Middle frontal gyrus (tissue), 1 donor: ENCODE results near the gene KIF6.

ENCODE experiments used
- DNase-seq: peaks from one replicate; pipeline ENCODE4 v3.0.0-alpha.2; 2015; ENCODE audit warnings: low spot score; ENCODE audit errors: extremely low spot score

The KIF6 gene

GRCh38 chr6:39421383-39422225 lies 303.6 kb downstream of the KIF6 start:
- DNase-seq: no peak

DNA sequence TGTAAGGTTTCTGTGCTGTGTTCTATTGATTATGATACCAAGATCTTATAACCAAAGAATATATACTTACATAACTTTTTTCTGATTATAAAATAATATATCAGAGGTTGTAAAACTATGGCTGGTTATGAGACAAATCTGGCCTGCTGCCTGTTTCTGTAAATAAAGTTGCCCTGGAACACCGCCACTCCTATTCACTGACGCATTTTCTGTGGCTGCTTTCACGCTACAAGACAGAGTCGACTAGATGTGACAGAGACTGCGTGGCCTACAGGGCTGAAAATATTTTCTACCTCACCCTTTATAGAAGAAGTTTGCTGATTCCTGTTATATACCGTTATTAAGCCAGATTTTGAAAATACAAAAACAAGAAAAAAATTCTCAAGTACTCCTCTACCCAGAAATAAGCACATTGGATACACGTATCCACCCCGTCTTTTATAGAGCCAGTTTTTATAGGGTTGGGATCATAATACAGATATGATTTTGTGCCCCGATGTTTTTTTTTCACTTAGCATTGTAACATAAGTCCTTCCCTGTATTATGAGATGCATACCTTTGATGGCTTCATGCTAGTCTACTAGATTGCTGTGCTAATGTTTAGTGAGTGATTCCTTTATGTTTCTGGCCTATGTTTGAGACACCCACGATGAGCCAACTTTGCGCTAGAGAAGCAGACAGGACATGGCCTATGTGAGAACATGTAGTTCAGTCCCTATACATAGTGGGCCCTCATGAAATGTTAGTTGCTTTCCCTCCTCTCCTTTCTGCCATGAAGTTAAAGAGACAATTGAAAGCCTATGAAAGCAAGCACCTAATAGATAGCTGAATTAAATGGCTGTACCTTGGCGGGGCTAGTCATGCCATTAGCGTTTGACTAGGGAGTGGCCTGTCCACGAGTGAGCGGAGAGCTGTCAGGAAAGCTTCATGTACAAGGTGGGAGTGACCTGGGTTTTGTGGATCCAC lies 304.6 kb downstream of the KIF6 start:
- DNase-seq: no peak

GRCh38 chr6:39419607-39420006 lies 305.6 kb downstream of the KIF6 start:
- no peak for DNase-seq

DNA sequence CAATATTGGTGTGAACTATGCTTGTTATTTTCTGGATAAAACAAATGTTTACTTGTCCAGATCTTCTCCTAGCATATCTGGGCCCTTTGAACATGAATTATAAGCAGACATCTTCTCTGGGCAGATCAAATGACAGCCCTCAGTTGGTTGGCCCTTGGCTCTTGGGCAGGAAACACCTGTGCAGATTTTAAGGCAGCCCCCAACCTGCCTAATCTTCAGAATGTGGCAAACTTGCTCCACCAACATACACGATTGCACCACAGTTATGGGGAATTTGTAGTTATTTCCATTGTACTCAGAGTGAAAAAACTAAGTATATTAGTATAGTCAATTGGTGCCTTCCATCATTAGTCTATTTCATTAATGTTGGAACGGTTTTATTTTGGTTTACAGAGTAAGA lies 307.8 kb downstream of the KIF6 start:
- no peak for DNase-seq

DNA sequence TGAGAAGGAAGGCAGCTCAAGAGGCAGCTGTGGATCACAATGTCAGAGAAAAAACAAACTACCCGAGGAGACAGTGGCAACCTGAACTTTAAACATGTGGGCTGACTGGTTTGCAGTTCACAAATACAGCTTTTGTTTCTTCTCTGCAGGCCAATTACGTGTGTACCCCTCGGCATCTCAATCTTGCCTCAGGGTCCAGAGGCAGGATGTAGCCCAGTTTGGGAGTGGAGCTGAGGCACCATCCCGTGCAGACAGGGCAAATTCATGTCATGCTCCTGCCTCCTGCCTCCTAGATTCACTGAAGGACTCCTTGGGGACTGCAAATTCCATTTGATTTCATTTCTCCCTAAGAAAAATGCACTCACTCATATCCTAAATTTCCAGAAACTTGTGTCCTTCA lies 308.5 kb downstream of the KIF6 start:
- DNase-seq: no peak

GRCh38 chr6:39416026-39416425 lies 309.2 kb downstream of the KIF6 start:
- no peak for DNase-seq

- no peak for DNase-seq
Observed at GRCh38 chr6:39415482-39415881, 309.7 kb downstream of the KIF6 start.

GRCh38 chr6:39411465-39411864 lies 313.7 kb downstream of the KIF6 start:
- DNase-seq: no peak

DNA sequence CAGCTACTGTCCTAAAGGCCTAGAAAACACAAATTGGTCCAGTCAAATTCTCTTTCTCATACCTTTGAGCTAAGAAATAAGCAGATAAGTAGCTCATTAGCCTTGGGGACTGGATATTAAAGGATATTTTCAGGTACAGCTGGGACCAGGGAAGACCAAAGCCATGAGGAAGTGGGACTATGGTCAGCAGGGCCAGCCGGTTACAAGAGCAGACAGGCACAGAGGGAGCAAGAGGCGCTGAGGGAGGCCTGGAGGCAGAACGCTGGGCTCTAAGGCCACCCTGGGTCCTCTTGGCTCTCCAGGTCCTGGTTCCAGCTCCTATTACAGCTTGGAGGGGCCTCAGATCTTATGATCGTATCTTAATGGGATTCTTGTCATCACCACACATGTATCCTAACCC lies 314.2 kb downstream of the KIF6 start:
- no peak for DNase-seq

- DNase-seq: no peak
Observed at GRCh38 chr6:39409889-39410288, 315.3 kb downstream of the KIF6 start.

DNA sequence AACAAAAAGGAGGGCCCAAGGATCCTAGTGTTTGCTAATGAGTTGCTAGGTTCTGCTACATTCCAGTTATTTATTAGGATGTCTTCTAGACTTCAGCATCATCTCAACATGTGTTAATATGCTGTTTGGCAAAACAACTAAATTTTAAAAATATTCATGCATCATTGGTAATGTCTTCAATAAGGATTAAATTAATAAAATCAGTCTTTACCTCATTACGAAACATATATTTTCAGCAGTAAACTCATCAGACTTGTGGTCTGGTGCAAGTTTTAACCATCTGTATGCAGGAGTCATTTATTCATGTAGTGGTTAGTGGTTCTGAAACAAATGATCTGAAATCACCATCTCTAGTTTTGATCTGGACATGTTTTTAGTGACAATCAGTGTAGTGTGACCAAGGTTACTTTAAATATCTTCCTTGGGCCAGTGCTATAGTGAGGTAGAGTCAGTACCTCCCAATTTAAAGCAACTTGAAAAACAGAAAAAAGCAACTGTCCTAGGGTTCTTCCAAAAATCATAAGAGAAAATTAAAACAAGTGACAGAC lies 317.7 kb downstream of the KIF6 start:
- DNase-seq: no peak

DNA sequence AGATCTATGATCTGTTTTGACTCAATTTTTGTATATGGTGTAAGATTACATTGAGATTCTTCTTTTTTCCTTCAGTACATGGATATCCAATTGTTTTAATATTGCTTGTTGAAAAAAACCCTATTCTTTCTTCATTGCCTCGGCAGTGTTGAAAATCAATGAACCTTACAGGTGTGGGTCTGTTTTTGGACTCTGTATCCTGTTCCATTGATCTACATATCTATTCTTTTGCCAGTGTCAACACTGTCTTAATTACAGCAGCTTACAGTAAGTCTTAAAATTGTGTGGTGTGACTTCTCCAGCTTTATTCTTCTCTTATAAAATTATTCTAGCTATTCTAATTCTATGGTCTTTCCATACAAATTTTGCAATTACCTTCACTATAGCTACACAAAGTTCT lies 320.9 kb downstream of the KIF6 start:
- no peak for DNase-seq

DNA sequence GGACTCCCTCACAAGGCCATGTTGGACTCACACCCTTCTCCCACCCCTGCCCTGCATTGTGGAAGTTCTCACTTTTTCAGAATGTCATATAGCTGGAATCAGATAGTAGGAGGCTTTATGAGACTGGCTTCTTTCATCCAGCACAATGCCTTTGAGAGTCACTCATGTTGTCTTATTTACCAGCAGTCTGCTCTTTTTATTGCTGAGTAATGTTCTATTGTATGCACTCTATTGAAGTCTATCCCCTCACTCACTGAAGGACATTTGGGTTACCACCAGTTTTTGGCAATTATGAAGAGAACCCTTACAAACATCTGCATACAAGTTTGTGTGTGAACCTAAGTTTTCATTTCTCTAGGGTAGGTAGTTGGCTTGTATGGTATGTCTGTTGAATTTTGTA lies 321.9 kb downstream of the KIF6 start:
- DNase-seq: no peak

GRCh38 chr6:39402239-39402751 lies 322.9 kb downstream of the KIF6 start:
- no peak for DNase-seq

DNA sequence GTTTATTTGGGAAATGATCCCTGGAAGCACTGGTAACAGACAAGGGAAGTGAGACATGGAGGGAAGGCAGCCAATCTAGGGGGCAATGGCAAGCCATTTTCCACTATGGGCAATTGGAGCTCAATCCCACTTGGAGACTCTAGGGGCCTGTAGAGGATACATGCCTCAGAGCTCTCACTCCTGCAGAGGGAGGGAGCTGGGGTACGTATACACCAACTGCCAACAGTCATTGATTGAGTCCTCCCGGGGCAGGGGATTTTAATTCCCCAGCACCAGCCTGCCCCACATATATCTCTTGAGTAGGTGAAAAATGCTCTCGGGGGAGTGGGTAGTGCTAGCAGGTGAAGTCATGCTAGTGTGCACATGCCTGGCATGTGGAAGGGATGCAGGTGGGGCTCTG lies 323.8 kb downstream of the KIF6 start:
- DNase-seq: no peak

DNA sequence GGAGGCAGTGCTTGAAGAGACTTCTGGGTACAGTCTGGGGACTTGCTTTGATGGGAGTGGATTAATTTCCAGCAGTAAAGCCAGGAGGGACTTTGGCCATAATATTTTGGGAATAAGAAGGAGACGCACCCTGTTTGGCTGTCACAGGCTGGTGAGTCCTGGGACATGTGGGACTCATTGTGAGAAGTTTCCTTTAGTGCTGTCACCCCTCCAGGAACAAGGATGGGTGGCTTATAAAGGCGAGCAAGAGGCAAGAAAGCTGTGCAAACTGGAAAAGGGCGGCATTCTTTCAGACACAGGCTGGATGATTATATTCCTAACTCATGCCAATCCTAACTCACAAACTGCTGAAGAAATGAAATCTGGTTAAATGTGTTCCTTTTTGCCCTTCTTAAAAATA lies 325.2 kb downstream of the KIF6 start:
- no peak for DNase-seq

- DNase-seq: no peak
Observed at GRCh38 chr6:39396854-39397253, 328.4 kb downstream of the KIF6 start.

GRCh38 chr6:39393075-39393474 lies 332.1 kb downstream of the KIF6 start:
- no peak for DNase-seq

GRCh38 chr6:39391182-39391581 lies 334.0 kb downstream of the KIF6 start:
- DNase-seq: no peak

DNA sequence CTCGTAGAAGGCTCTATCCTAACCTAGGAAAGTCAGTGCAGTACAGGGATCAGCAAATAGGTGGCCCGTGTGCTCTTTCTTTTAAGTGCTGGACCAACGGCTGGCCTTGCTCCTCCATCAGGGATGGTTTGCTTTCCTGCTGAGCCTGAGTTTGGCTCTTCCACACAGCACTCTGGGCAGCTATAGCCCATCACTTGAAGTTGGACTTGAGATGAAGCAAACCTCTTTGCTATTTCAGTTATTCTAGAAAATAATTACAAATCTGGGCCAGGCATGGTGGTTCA lies 335.8 kb downstream of the KIF6 start:
- no peak for DNase-seq

DNA sequence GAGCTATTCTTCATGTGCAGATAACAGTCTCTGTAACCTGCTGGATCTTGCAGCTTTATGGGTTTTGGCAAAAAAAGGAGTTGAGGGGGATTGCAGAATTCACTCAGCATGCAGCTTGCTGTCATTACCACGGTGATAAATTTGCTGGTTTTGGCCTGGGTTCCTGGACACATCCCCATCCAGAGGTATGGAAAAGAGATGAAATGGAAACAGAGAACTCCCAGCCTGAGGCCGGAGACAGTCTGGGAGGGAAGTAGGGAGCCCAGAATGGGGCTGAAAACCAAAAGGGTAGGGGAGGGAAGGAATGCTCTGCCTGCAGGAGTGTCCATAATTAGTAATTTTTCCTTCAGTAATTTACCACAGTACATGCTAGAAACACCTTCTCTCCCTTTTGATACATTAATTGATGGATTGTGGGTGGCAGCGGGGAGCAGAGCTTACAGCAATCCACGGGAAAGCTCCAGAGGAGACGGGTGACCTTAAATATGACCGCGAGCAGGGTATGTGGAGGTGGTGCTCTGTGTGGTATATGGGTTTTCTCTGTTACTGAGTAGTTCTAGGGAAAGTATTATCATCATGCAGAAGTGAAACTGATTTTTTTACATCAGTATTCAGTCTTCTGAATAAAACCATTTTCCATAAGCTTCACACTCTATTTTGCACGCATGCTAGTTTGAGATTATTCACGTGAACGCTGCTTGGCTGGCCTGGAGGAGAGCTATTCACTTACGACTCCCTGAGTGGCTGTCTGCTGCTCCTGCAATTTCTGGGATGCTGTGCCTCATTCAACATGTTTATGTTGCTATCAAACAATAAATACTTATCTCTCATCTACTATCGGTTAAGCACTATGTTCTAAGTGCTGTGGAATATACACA lies 336.4 kb downstream of the KIF6 start:
- DNase-seq: no peak
